NCI-H2081 (cell line): Measurements from ENCODE around the gene KLF11.
"Not testable (repeated sequence)": the region's sequence is repeated elsewhere in the genome, so short reads cannot be mapped to it uniquely, and the experiment has no call there.

Experiments
- DNase-seq, 2 experiments: peaks; one replicate each; lab custom pipeline; 2025; lab: John Stamatoyannopoulos, UW

KLF11 gene

DNA sequence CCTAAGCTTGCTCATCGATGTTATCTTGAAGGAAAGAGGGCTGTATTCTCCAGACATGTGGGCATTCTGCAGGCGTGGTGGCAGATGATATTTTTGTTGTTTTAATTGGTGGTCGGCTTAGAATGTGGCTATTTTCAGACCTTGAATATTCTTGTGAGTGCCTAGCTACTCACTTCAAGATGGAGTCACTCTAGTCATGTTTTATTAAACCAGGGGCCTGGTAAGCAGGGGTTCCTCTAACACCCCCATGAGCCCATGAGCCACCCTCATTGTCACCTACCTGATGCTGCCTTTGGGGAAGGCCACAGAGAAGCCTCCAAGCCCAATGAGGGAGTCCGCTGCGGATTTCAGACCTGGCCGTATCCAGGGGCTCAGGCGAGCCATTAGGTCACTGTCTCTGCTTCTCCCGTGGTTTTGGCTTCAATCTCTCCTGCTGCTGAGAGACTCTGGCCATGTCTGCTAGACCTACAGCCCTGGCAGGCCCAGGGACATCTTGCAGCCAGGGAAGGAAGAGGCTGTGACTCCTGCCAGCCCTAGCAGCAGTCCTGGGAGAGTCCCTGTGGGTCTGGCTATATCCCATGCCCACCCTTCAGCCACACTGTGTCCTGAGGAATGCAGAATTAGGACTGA, 16.3 kb upstream of the KLF11 start:
- no peak for DNase-seq

DNA sequence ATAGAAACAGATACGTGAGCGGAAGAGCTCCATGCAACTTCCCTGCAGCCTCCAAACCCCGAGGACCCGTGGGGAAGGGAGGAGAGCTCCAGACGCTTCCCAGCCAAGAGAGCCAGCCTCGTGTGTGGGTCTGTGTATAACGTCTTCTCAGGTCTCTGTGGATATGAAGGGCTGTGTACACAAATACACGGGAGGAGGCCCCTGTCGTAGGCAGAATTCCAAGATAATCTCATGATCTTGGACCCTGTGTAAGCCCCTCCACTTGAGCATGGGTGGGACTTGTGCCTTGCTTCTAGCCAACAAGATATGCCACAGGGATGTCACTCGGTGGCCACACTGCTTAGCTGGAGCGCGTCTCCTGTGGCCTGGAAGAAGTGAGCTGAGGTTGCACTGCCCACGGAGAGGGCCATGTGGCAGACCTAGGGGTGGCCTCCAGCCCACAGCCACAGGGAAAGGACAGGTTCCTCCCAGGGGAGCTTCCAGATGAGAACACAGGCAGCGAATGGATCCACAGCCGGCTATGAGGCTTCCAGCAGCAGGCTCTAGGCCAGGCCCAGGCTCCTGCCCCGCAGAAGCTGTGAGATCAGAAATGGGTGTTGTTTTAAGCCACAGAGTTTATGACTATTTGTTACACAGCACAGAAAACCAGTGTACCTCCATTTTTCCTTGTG, 15.6 kb upstream of the KLF11 start:
- DNase-seq: no peak

- DNase-seq: no peak
Measured at GRCh38 chr2:10028407-10028987, 14.9 kb upstream of the KLF11 start.

GRCh38 chr2:10028988-10029874, 14.1 kb upstream of the KLF11 start:
- DNase-seq: peak; percentile 54 to 70

- no peak for DNase-seq
Measured at GRCh38 chr2:10029875-10030223, 13.5 kb upstream of the KLF11 start.

GRCh38 chr2:10030311-10030736, 13.0 kb upstream of the KLF11 start:
- DNase-seq: no peak

- not testable (repeated sequence) for DNase-seq
Measured at GRCh38 chr2:10030798-10031197, 12.6 kb upstream of the KLF11 start.

GRCh38 chr2:10031886-10032745, 11.2 kb upstream of the KLF11 start:
- no peak for DNase-seq

- no peak for DNase-seq
Measured at GRCh38 chr2:10032746-10033105, 10.6 kb upstream of the KLF11 start.

DNA sequence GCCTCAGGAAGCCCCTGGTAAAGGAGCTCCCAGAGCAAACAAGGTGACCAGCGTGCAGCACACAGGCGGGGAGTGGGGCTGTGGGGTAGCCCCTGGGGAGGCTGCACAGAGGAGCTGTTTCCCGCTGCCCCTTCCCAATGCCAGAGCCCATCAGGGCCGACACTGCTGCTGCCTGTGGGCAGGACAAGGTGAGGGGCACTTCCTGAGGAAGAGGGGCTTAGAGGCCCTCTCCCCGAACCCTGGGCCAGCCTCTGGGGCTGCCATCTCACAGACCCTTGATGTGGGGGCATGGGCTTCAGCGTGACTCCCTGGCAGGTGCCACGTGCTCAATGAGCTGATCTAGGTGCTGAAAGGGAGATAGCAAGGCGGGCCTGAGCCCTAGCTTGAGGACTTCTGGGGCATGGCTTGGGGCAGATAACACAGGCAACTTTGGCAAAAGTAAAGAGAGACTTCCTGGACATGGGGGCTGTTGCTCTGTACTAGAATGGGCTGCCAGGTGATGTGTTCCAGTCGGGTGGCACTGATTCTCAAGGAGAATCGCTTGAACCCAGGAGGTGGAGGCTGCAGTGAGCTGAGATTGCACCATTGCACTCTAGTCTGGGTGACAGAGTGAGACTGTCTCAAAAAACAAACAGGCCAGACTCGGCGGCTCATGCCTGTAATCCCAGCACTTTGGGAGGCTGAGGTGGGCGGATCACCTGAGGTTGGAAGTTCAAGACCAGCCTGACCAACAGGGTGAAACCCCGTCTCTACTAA, 9.9 kb upstream of the KLF11 start:
- DNase-seq: no peak

DNA sequence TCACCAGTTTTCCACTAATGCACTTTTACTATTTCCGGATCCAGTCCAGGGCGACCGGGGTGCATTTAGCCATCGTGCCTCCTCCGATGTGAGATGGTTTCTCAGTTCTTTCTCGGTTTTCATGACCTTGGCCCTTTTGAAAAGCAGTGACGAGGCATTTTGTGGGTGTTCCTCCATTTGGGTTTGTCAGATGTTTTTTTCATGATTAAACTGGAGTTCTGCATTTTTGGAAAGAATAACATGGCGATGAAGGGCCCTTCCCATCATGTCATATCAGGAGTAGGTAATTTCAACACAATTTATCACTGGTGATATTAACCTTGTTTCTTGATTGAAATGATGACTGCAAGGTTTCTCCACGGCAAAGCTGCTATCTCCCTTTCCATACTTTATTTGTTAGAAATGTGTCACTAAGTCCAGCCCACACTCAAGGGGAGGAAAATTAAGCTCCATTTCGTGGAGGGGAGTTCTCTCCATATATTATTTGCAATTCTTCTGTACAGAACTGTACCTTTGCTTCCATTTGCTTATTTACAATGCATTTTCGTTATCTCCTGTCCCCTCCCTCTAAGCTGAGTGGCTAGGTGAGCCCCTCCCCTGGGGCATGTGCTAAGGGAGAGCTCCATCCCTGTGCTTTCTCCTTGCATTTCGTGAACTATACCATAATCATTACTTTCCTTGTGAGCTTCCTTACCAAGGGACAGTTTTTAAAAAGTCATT, 8.9 kb upstream of the KLF11 start:
- DNase-seq: no peak

DNA sequence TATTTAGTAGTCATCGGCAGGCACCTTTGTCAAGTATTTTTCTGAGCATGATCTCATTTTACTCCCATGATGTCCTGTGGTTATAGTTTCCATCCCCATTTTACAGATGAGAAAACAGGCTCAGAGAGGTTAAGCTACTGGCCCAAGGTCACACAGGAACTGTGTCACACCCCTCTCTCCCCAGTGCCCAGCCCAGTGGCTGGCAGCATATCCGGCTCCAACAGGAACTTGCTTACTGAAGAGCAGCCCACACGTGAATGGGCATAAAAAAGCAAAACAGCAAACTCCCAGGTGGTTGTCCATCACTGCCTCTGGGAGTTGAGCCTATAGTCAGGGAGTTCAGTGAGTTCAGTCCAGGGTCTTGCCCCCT, 8.3 kb upstream of the KLF11 start:
- DNase-seq: no peak

GRCh38 chr2:10035633-10036032, 7.7 kb upstream of the KLF11 start:
- no peak for DNase-seq

DNA sequence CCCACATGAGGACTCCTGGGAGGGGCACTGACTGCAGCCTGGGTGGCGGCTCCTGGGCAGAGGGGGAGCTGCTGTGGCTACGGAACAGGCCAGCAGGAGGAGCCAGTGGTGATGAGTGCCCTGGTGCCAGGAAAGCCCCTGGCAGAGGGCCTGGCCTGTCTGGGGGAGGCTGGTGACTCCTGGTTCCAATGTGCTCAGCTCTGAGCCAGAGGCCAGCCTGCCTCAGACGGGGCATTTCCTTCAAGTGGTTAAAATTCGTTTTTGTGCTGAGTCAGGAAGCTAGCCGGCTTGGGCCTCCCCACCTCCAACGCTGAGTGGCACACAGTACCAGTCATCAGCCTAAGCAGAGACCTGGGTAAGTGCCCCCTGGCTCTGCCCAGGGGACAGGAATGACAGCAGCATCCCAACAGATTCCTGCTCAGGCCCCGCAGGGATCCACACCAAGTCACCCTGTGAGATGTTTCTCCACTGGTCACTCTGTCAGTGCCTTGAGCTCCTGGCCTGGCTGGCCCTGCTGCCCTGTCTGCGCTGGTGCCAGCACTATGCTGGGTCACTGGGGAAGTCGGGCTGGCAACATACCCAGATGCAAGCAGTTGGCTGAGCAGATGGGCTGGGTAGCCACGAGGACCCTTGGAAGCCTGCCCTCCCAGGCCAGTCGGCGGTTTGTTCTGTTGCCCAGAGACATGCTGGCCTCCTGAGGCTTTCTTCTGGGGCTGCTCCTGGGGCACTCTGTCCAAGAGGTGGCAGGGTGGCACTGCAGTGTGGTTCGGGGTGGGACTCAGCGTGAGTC, 7.1 kb upstream of the KLF11 start:
- no peak for DNase-seq

DNA sequence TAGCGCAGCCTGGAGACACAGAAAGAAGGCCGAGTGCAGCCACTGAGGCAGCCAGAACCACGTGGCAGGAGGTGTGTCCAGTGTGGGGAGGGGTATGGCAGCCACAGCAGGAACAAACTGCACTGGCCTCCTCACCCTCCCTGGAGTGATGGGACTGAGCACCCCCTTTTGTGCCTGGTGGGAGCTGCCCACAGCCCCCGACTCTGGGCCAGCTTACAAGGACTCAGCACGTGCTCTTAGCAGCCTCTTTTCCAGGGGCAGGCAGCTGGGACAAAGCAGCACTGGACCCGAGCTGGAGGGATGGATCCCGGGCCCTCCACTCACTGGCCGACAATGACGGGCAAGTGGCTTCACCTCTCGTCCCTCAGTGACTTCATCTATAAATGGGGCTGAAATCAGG, 5.2 kb upstream of the KLF11 start:
- DNase-seq: no peak

GRCh38 chr2:10038716-10039115, 4.6 kb upstream of the KLF11 start:
- DNase-seq: no peak

DNA sequence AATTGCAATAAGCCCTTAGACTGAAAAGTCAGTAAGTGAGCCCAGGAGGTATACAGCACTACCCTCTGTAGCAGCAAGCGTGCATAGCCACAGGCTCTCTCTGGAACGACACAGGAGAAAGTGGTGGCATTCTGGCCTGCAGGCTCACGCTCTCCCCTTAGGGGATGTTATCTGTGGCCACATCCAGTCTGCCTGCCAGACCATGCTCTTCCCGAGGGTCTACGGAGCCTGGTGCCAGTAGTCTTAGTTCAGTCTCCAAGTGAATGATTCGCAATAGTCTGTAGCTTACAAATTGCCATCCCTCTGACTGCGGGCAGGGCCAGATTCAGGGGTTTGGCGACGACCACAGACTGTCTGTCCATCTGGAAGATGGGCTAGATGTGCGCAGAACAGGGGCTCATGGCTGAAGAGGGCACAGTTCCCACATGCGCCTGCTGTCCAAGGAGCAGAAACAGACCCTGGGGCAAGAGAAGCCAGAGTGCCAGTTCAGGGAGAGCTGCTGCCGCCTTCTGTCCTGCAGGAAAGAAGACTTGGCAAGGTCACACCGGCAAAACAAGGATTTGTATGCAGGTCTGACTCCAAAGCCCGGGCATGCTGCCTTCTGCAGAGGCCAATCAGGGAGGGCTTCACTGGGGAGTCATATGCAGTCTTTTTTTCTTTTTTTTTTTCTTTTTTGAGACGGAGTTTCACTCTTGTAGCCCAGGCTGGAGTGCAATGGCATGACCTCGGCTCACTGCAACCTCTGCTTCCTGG, 3.5 kb upstream of the KLF11 start:
- no peak for DNase-seq

DNA sequence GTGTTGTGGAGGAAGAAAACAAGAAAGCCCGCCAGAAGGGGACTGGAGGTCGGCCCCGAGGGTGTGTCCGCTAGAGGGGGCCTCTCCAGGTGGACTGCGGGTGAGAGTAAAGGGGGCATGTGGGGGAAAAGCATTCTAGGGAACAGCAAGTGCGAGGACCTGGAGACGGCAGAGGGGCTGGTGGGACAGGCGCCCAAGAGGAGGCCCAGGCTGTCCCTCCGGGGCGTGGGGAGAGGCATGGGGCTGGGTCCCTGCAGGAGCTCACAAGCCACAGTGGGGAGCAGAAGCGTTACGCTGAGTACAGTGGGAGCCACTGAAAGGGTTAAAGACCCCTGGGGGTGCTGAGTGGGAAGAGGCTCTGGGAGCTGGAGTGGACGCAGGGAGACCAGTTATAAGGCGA, 1.6 kb upstream of the KLF11 start:
- no peak for DNase-seq
